HG03280 (cell line): ENCODE measurements around the gene PNN.

Source experiments
- ATAC-seq: cut with Tn5 transposase; IDR thresholded peaks from one replicate; pipeline ENCODE4 v1.9.1; 2021; ENCODE audit warnings: mild to moderate bottlenecking, moderate library complexity; ENCODE audit not compliant: unreplicated experiment

The PNN gene

GRCh38 chr14:39228509-39229221, 53.6 kb downstream of the PNN start:
- ATAC-seq = no peak

- peak; percentile 67 for ATAC-seq
These were observed 54.1 kb downstream of the PNN start for GRCh38 chr14:39229222-39229543.

- no peak for ATAC-seq
These were observed 54.6 kb downstream of the PNN start for GRCh38 chr14:39229601-39230110.

- ATAC-seq = no peak
These were observed 55.5 kb downstream of the PNN start for GRCh38 chr14:39230416-39231035.

- peak; percentile 54 for ATAC-seq
These were observed 56.9 kb downstream of the PNN start for GRCh38 chr14:39231751-39232553.
